ENCODE results near the gene ABHD3. TPM values are rescaled to one million over a fixed set of nuclear protein-coding genes. Genes with fewer than 3 reads are reported as not detected.
"Not testable (repeated sequence)": the region's sequence is repeated elsewhere in the genome, so short reads cannot be mapped to it uniquely, and the experiment has no call there.

The ABHD3 gene
- polyA plus RNA-seq, 4 donors, result 27.4 to 104 (median 40.8) TPM

DNA sequence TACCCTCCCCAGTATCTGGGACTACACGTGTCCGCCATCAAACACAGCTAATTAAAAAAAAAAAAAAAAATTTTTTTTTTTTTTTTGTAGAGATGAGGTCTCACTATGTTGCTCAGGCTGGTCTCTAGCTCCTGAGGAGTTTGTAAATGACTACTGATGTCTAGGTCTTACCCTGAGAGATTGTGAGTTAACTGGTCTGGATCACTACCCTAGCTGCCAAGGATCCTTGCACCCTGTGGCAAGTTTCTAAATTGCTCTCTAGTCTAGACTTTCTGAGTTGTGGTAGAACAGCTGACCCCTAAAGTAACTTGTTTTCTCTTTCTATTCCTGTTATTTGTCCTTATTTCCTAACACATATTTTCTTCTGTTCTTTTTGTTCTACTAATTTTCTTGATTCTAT, 44.5 kb downstream of the ABHD3 start:
- WGBS, 3 donors, result 88 to 89% (median 88%) methylated on average over 2 of the region's 2 CpGs
- Histone ChIP-seq H3K27ac (ENCODE audit: low read depth in 1 of 3, low read length in 2 of 3) (no peak overlapping the region), H3K4me1 (ENCODE audit: control insufficient read depth in 3 of 3, insufficient read depth in 2 of 3, low read depth in 1 of 3, low read length in 2 of 3) (no peaks in the 10 kb centered on the region), H3K27me3 (ENCODE audit: control insufficient read depth in 3 of 3, insufficient read depth in 3 of 3, low read length in 3 of 3) (no peaks in the 10 kb centered on the region), H3K4me3 (ENCODE audit: low read depth in 1 of 3, low read length in 3 of 3) (no peak overlapping the region), H3K9me3 (ENCODE audit: control insufficient read depth in 2 of 2, insufficient read depth in 1 of 2, low read depth in 1 of 2, low read length in 1 of 2) (no peaks in the 10 kb centered on the region), H3K36me3 (ENCODE audit: control insufficient read depth in 3 of 3, insufficient read depth in 2 of 3, low read depth in 1 of 3, low read length in 3 of 3) (peaks cover 0 to 23% (median 4%) of the 10 kb centered on the region in 3 donors)
- FAIRE-seq, result no peak
- DNase-seq, result no peak

DNA sequence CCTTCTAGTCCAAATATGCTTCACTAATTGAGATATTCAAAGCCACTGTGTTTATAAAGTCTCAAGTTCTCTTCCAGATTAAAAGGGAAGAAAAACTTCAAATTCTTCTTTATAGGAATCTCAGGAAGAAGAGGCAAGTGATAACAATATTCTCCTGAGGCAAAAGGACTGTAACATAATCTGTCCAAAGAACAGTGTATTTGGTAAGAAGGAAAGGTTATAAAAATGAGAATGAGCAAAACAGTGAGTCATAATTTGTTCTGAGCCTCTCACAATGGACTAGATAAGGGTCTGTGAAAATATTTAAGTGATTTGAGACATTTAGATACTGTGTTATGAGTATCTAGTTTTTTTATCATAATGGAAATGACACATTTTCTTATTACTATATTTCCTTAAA, 48.2 kb downstream of the ABHD3 start:
- Histone ChIP-seq H3K36me3 (ENCODE audit: control insufficient read depth in 3 of 3, insufficient read depth in 2 of 3, low read depth in 1 of 3, low read length in 3 of 3) (peaks cover 2 to 14% (median 8%) of the 10 kb centered on the region in 3 donors), H3K27me3 (ENCODE audit: control insufficient read depth in 3 of 3, insufficient read depth in 3 of 3, low read length in 3 of 3) (no peaks in the 10 kb centered on the region), H3K4me3 (ENCODE audit: low read depth in 1 of 3, low read length in 3 of 3) (no peak overlapping the region), H3K4me1 (ENCODE audit: control insufficient read depth in 3 of 3, insufficient read depth in 2 of 3, low read depth in 1 of 3, low read length in 2 of 3) (no peaks in the 10 kb centered on the region), H3K9me3 (ENCODE audit: control insufficient read depth in 2 of 2, insufficient read depth in 1 of 2, low read depth in 1 of 2, low read length in 1 of 2) (no peaks in the 10 kb centered on the region), H3K27ac (ENCODE audit: low read depth in 1 of 3, low read length in 2 of 3) (no peak overlapping the region)
- no peak for FAIRE-seq
- no peak for DNase-seq

GRCh38 chr18:21653361-21653760, 51.2 kb downstream of the ABHD3 start:
- Histone ChIP-seq H3K9me3 (ENCODE audit: control insufficient read depth in 2 of 2, insufficient read depth in 1 of 2, low read depth in 1 of 2, low read length in 1 of 2) (no peaks in the 10 kb centered on the region), H3K4me3 (ENCODE audit: low read depth in 1 of 3, low read length in 3 of 3) (no peak overlapping the region), H3K4me1 (ENCODE audit: control insufficient read depth in 3 of 3, insufficient read depth in 2 of 3, low read depth in 1 of 3, low read length in 2 of 3) (no peaks in the 10 kb centered on the region), H3K27me3 (ENCODE audit: control insufficient read depth in 3 of 3, insufficient read depth in 3 of 3, low read length in 3 of 3) (no peaks in the 10 kb centered on the region), H3K27ac (ENCODE audit: low read depth in 1 of 3, low read length in 2 of 3) (no peak overlapping the region), H3K36me3 (ENCODE audit: control insufficient read depth in 3 of 3, insufficient read depth in 2 of 3, low read depth in 1 of 3, low read length in 3 of 3) (peaks cover 2 to 11% (median 11%) of the 10 kb centered on the region in 3 donors)
- DNase-seq (no peak), FAIRE-seq (no peak)
- 93 to 96% (median 96%) methylated on average over 3 of the region's 3 CpGs for WGBS, 3 donors

DNA sequence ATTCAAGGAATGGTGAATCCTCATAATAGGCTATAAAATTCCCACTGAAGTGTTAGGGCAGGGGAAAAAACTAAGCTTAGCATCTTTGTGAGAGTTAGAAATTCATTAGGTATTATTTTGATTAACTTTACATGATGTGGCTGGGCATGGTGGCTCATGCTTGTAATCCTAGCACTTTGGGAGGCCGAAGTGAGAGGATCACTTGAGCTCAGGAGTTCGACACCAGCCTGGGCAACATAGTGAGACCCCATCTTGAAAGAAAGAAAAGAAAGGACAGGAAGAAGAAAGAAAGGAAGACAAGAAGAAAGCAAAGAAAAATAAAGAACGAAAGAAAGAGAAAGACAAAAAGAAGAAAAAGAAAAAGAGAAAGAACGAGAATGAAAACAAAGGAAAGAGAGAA, 52.5 kb downstream of the ABHD3 start:
- H3K27me3 ChIP-seq (ENCODE audit: control insufficient read depth in 3 of 3, insufficient read depth in 3 of 3, low read length in 3 of 3), result no peaks in the 10 kb centered on the region
- FAIRE-seq, result no peak
- peaks cover 2 to 11% (median 8%) of the 10 kb centered on the region in 3 donors for H3K36me3 ChIP-seq (ENCODE audit: control insufficient read depth in 3 of 3, insufficient read depth in 2 of 3, low read depth in 1 of 3, low read length in 3 of 3)
- H3K4me3 ChIP-seq (ENCODE audit: low read depth in 1 of 3, low read length in 3 of 3), result no peak overlapping the region
- no peak overlapping the region for H3K27ac ChIP-seq (ENCODE audit: low read depth in 1 of 3, low read length in 2 of 3)
- DNase-seq, result no peak
- 98% methylated on average over 4 of the region's 4 CpGs for WGBS, 3 donors
- H3K9me3 ChIP-seq (ENCODE audit: control insufficient read depth in 2 of 2, insufficient read depth in 1 of 2, low read depth in 1 of 2, low read length in 1 of 2), result no peaks in the 10 kb centered on the region
- H3K4me1 ChIP-seq (ENCODE audit: control insufficient read depth in 3 of 3, insufficient read depth in 2 of 3, low read depth in 1 of 3, low read length in 2 of 3), result no peaks in the 10 kb centered on the region

GRCh38 chr18:21650311-21650710, 54.3 kb downstream of the ABHD3 start:
- no peak for FAIRE-seq
- WGBS, 3 donors, result 79 to 81% (median 79%) methylated on average over 1 of the region's 1 CpG

GRCh38 chr18:21640375-21640774, 64.2 kb downstream of the ABHD3 start:
- H3K4me3 ChIP-seq (ENCODE audit: low read depth in 1 of 3, low read length in 3 of 3); H3K27me3 ChIP-seq (ENCODE audit: control insufficient read depth in 3 of 3, insufficient read depth in 3 of 3, low read length in 3 of 3); H3K9me3 ChIP-seq (ENCODE audit: control insufficient read depth in 2 of 2, insufficient read depth in 1 of 2, low read depth in 1 of 2, low read length in 1 of 2); FAIRE-seq; H3K36me3 ChIP-seq (ENCODE audit: control insufficient read depth in 3 of 3, insufficient read depth in 2 of 3, low read depth in 1 of 3, low read length in 3 of 3); H3K4me1 ChIP-seq (ENCODE audit: control insufficient read depth in 3 of 3, insufficient read depth in 2 of 3, low read depth in 1 of 3, low read length in 2 of 3); H3K27ac ChIP-seq (ENCODE audit: low read depth in 1 of 3, low read length in 2 of 3); DNase-seq: not testable (repeated sequence)
- 98 to 99% (median 98%) methylated on average over 4 to 5 of the region's 5 CpGs for WGBS, 3 donors

More at GRCh38 chr18:21650311-21650710, 54.3 kb downstream of the ABHD3 start:
- Histone ChIP-seq H3K4me1 (ENCODE audit: control insufficient read depth in 3 of 3, insufficient read depth in 2 of 3, low read depth in 1 of 3, low read length in 2 of 3) (no peaks in the 10 kb centered on the region), H3K27ac (ENCODE audit: low read depth in 1 of 3, low read length in 2 of 3) (no peak overlapping the region), H3K36me3 (ENCODE audit: control insufficient read depth in 3 of 3, insufficient read depth in 2 of 3, low read depth in 1 of 3, low read length in 3 of 3) (peaks cover 2 to 12% (median 4%) of the 10 kb centered on the region in 3 donors), H3K4me3 (ENCODE audit: low read depth in 1 of 3, low read length in 3 of 3) (no peak overlapping the region), H3K9me3 (ENCODE audit: control insufficient read depth in 2 of 2, insufficient read depth in 1 of 2, low read depth in 1 of 2, low read length in 1 of 2) (no peaks in the 10 kb centered on the region), H3K27me3 (ENCODE audit: control insufficient read depth in 3 of 3, insufficient read depth in 3 of 3, low read length in 3 of 3) (no peaks in the 10 kb centered on the region)
- no peak for DNase-seq

DNA sequence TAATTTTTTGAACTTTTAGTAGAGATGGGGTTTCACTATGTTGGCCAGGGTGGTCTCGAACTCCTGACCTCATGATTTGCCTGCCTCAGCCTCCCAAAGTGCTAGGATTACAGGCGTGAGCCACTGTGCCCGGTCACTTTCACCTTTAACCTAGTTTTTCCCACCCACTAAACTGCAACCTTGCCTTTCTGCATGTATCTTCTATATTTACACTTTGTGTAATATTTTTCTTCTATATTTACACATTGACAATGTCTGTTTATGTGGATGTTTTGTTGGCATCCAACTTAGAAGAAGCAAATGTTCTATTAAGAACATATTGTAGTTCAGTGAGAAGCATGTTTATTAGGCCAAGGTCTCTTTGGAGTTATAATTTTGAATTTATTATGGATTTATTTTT, 65.8 kb downstream of the ABHD3 start:
- H3K9me3 ChIP-seq (ENCODE audit: control insufficient read depth in 2 of 2, insufficient read depth in 1 of 2, low read depth in 1 of 2, low read length in 1 of 2), result no peaks in the 10 kb centered on the region
- no peak for FAIRE-seq
- H3K27me3 ChIP-seq (ENCODE audit: control insufficient read depth in 3 of 3, insufficient read depth in 3 of 3, low read length in 3 of 3), result no peaks in the 10 kb centered on the region
- no peak for DNase-seq
- WGBS, 3 donors, result 84 to 90% (median 86%) methylated on average over 3 of the region's 3 CpGs
- H3K4me1 ChIP-seq (ENCODE audit: control insufficient read depth in 3 of 3, insufficient read depth in 2 of 3, low read depth in 1 of 3, low read length in 2 of 3), result no peaks in the 10 kb centered on the region
- peaks cover 0 to 2% (median 0%) of the 10 kb centered on the region in 3 donors for H3K36me3 ChIP-seq (ENCODE audit: control insufficient read depth in 3 of 3, insufficient read depth in 2 of 3, low read depth in 1 of 3, low read length in 3 of 3)
- no peak overlapping the region for H3K27ac ChIP-seq (ENCODE audit: low read depth in 1 of 3, low read length in 2 of 3)
- no peak overlapping the region for H3K4me3 ChIP-seq (ENCODE audit: low read depth in 1 of 3, low read length in 3 of 3)

GRCh38 chr18:21636769-21637168, 67.8 kb downstream of the ABHD3 start:
- DNase-seq, result no peak
- FAIRE-seq, result no peak
- no peaks in the 10 kb centered on the region for H3K4me1 ChIP-seq (ENCODE audit: control insufficient read depth in 3 of 3, insufficient read depth in 2 of 3, low read depth in 1 of 3, low read length in 2 of 3)
- no peaks in the 10 kb centered on the region for H3K9me3 ChIP-seq (ENCODE audit: control insufficient read depth in 2 of 2, insufficient read depth in 1 of 2, low read depth in 1 of 2, low read length in 1 of 2)
- 91 to 94% (median 93%) methylated on average over 13 of the region's 13 CpGs for WGBS, 3 donors
- no peak overlapping the region for H3K27ac ChIP-seq (ENCODE audit: low read depth in 1 of 3, low read length in 2 of 3)
- no peak overlapping the region for H3K4me3 ChIP-seq (ENCODE audit: low read depth in 1 of 3, low read length in 3 of 3)
- no peaks in the 10 kb centered on the region for H3K27me3 ChIP-seq (ENCODE audit: control insufficient read depth in 3 of 3, insufficient read depth in 3 of 3, low read length in 3 of 3)
- H3K36me3 ChIP-seq (ENCODE audit: control insufficient read depth in 3 of 3, insufficient read depth in 2 of 3, low read depth in 1 of 3, low read length in 3 of 3), result peaks cover 0 to 9% (median 2%) of the 10 kb centered on the region in 3 donors

GRCh38 chr18:21634588-21635199, 69.9 kb downstream of the ABHD3 start:
- Histone ChIP-seq H3K27ac (ENCODE audit: low read depth in 1 of 3, low read length in 2 of 3) (no peak overlapping the region), H3K4me1 (ENCODE audit: control insufficient read depth in 3 of 3, insufficient read depth in 2 of 3, low read depth in 1 of 3, low read length in 2 of 3) (no peaks in the 10 kb centered on the region), H3K27me3 (ENCODE audit: control insufficient read depth in 3 of 3, insufficient read depth in 3 of 3, low read length in 3 of 3) (no peaks in the 10 kb centered on the region), H3K9me3 (ENCODE audit: control insufficient read depth in 2 of 2, insufficient read depth in 1 of 2, low read depth in 1 of 2, low read length in 1 of 2) (no peaks in the 10 kb centered on the region), H3K36me3 (ENCODE audit: control insufficient read depth in 3 of 3, insufficient read depth in 2 of 3, low read depth in 1 of 3, low read length in 3 of 3) (peaks cover 0 to 21% (median 5%) of the 10 kb centered on the region in 3 donors), H3K4me3 (ENCODE audit: low read depth in 1 of 3, low read length in 3 of 3) (no peak overlapping the region)
- no peak for DNase-seq
- no peak for FAIRE-seq
- 85 to 95% (median 90%) methylated on average over 4 of the region's 4 CpGs for WGBS, 3 donors

All from small intestine (tissue), 7 donors.